ENCODE data around the gene SLAMF7. TPM values are rescaled to one million over a fixed set of nuclear protein-coding genes. Genes with fewer than 3 reads are reported as not detected.

The SLAMF7 gene
- total and polyA plus RNA-seq, 2 donors (not counting 3 experiments of a cell fraction or from before 2014, with no cell fraction given): not detected

GRCh38 chr1:160738271-160738670 is 776 bp upstream of the SLAMF7 start:
- Histone ChIP-seq H3K9me3 (replicated peaks; ENCODE audit: control insufficient read depth, insufficient read depth, low read length) (no peaks in the 10 kb centered on the region), H3K79me2 (ENCODE audit: control insufficient read depth, insufficient read depth, low read length) (no peaks in the 10 kb centered on the region), H2AFZ (ENCODE audit: low read depth, low read length) (no peak overlapping the region), H3K27me3 (ENCODE audit: control insufficient read depth in 2 of 2, insufficient read depth in 2 of 2, low read length in 2 of 2) (peaks cover 0 to 2% of the 10 kb centered on the region in 2 experiments), H4K20me1 (replicated peaks; ENCODE audit: control insufficient read depth, extremely low read depth, insufficient read depth, low read length) (no peaks in the 10 kb centered on the region), H3K9ac (replicated peaks; ENCODE audit: extremely low read depth, insufficient read depth, low read length) (no peak overlapping the region), H3K36me3 (ENCODE audit: control insufficient read depth in 2 of 2, extremely low read depth in 1 of 2, insufficient read depth in 2 of 2, low read length in 2 of 2) (no peaks in the 10 kb centered on the region), H3K4me3 (replicated peaks in 1 of 3; ENCODE audit: insufficient read depth in 1 of 3, low read depth in 1 of 3, low read length in 3 of 3) (no peak overlapping the region), H3K9me1 (replicated peaks; ENCODE audit: control insufficient read depth, extremely low read depth, insufficient read depth, low read length) (no peaks in the 10 kb centered on the region), H3K4me1 (ENCODE audit: control insufficient read depth, extremely low read depth, insufficient read depth, low read length) (no peaks in the 10 kb centered on the region), H3K4me2 (ENCODE audit: insufficient read depth, low read length) (no peak overlapping the region), H3K27ac (ENCODE audit: insufficient read depth, low read depth, low read length) (no peak overlapping the region)
- no TSS peak for BruUV-seq (replicated peaks)
- intact Hi-C loops (cut with micrococcal nuclease): no loop called here
- dilution Hi-C loops (cut with MboI; ENCODE audit: extremely low pct_ligation_motif_present, low sequenced_read_pairs): no loop called here
- FAIRE-seq (no peak), DNase-seq (ENCODE audit: low read depth, low spot score) (no peak)
- TF ChIP-seq MAX (IDR thresholded peaks at IDR 0.05; ENCODE audit: insufficient read depth, insufficient read length) (no peak), POLR2A (IDR thresholded peaks at IDR 0.05; ENCODE audit: low read depth, low read length) (no peak), GATA2 (IDR thresholded peaks at IDR 0.05; ENCODE audit: insufficient read depth, insufficient read length, low read depth, low read length) (no peak), POLR2AphosphoS5 (IDR thresholded peaks at IDR 0.05; ENCODE audit: insufficient read depth, low read depth, low read length) (no peak), MYC (IDR thresholded peaks at IDR 0.05; ENCODE audit: low read depth, low read length) (no peak), FOS (IDR thresholded peaks at IDR 0.05; ENCODE audit: borderline replicate concordance, insufficient read depth, low read length) (no peak), JUN (IDR thresholded peaks at IDR 0.05; ENCODE audit: borderline replicate concordance, insufficient read depth, insufficient read length, low read depth) (no peak), EZH2 (IDR thresholded peaks at IDR 0.05; ENCODE audit: borderline replicate concordance, low read depth, low read length, severe bottlenecking) (no peak)
- TF ChIP-seq, protein P1, sequence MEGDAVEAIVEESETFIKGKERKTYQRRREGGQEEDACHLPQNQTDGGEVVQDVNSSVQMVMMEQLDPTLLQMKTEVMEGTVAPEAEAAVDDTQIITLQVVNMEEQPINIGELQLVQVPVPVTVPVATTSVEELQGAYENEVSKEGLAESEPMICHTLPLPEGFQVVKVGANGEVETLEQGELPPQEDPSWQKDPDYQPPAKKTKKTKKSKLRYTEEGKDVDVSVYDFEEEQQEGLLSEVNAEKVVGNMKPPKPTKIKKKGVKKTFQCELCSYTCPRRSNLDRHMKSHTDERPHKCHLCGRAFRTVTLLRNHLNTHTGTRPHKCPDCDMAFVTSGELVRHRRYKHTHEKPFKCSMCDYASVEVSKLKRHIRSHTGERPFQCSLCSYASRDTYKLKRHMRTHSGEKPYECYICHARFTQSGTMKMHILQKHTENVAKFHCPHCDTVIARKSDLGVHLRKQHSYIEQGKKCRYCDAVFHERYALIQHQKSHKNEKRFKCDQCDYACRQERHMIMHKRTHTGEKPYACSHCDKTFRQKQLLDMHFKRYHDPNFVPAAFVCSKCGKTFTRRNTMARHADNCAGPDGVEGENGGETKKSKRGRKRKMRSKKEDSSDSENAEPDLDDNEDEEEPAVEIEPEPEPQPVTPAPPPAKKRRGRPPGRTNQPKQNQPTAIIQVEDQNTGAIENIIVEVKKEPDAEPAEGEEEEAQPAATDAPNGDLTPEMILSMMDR (IDR thresholded peaks at IDR 0.05; ENCODE audit: extremely low read depth in 1 of 2, insufficient read depth in 1 of 2, low read depth in 1 of 2, low read length in 2 of 2): no peak
- POLR2A ChIA-PET: no interaction called here
- CTCF ChIA-PET: interaction anchor here (0.7 to 1.5 kb wide), 4 partner anchors 11 to 97 kb away, joined by 3 to 5 read pairs (median 4); no protein-coding TSS in a partner anchor

All from endothelial cell of umbilical vein (primary cell).